Measurements from ENCODE around the gene OR5K3.
"Not testable (repeated sequence)": the region's sequence is repeated elsewhere in the genome, so short reads cannot be mapped to it uniquely, and the experiment has no call there.

The OR5K3 gene

GRCh38 chr3:98390366-98390765 lies at the start of gene OR5K3:
Gene OR5K3, plus strand, starts transcription at chr3:98390666. Its CDS starts 0 bp downstream, at chr3:98390666.
- DNase-seq (ENCODE audit: low spot score): no peak

DNA sequence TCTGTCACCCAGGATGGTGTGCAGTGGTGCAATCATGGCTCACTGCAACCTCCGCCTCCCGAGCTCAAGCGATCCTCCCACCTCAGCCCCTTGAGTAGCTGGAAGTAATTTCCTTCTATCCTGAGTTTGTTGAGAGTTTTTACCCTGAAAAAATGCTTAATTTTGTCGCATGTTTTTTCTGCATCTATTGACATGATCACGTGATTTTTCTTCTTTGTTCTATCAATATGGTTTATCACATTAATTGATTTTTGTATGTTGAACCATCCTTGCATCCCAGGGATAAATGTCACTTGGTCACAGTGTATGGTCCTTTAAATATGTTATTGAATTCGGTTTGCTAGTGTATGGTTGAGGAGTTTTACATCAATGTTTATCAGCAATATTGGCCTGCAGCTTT lies 48.7 kb upstream of the OR5K3 start:
- DNase-seq (ENCODE audit: low spot score): no peak

GRCh38 chr3:98343647-98344507 lies 46.6 kb upstream of the OR5K3 start:
- peak; percentile 66 for DNase-seq (ENCODE audit: low spot score)

DNA sequence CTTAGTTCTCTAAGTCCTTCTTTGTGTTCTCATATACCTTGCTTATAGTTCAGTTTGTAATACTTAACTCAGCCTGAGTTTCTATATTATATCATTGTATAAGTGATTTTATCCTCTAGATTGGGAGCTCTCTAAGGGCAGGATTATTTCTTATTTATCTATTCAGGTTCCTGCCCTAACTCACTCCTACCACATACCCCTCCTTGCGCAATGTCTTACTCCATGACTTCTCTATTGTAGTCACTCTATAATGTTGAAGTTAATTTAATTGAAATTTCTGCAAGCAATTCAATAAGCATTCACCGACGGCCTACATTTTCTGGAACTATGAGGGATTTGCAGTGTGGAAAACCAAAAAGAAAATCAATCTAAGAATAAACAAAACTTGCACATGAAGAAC lies 40.4 kb upstream of the OR5K3 start:
- no peak for DNase-seq (ENCODE audit: low spot score)

DNA sequence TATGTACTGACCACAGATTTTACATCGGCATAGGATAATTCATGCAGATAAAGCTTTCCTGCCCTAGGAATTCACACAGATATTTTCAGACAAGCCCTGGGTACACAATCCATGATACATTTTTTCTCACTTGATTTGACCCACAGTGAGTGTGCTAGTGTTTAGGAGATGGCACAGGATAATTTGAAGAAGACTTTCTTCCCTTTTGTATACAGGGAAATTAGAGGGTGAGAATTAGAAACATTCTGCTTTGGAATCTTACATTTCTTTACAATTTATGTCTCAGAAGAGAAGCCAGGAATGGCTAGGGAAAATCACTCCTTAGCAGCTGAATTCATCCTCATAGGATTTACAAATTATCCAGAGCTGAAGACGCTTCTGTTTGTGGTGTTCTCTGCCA lies 36.9 kb upstream of the OR5K3 start, which contains the start of gene OR5K4:
Gene OR5K4, plus strand, starts transcription at position 301 of the 400 bp plus-strand sequence. Its CDS starts 0 bp downstream, at position 301.
- DNase-seq (ENCODE audit: low spot score): no peak

GRCh38 chr3:98359250-98359649 lies 31.2 kb upstream of the OR5K3 start:
- DNase-seq (ENCODE audit: low spot score): no peak

- no peak for DNase-seq (ENCODE audit: low spot score)
These were observed 30.3 kb upstream of the OR5K3 start for GRCh38 chr3:98359993-98360675.

DNA sequence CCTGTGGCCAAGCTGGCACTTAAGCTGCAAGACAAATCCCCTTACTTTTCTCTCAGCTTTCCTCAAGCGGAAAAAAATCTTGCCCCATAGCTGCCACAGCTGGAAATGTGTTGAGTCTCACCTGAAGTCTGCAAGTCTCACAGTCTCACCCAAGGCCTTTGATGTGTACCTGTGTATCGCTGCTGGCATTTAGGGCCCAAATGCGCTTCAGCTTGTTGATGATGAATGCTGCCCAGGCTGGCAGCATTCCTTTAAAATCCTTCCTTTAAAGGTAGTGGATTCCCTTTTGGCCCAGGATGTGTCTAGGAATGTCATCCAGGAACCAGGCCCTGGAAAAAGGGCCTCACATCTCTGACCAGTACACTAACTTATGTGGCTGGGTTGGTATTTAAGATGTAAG lies 29.8 kb upstream of the OR5K3 start:
- no peak for DNase-seq (ENCODE audit: low spot score)

DNA sequence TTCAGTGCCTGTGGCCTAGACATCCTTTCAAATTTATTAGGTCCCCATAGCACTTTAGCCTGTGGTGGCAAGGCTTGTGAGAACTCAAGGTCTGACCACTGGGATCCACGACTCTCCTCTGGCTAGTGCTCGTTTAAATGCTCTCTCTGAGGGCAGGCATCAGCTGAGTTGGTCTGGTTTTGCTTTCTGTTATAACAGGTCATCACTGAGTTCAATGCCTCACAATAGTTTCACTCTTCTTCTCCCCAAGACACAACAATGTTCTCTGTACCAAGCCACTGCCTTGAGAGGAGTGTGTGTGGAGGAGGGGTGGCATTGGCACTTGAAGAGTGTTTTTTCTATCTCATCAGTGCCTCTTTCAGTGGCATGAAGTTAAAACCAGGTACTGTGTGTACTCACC lies 29.2 kb upstream of the OR5K3 start:
- DNase-seq (ENCODE audit: low spot score): no peak

DNA sequence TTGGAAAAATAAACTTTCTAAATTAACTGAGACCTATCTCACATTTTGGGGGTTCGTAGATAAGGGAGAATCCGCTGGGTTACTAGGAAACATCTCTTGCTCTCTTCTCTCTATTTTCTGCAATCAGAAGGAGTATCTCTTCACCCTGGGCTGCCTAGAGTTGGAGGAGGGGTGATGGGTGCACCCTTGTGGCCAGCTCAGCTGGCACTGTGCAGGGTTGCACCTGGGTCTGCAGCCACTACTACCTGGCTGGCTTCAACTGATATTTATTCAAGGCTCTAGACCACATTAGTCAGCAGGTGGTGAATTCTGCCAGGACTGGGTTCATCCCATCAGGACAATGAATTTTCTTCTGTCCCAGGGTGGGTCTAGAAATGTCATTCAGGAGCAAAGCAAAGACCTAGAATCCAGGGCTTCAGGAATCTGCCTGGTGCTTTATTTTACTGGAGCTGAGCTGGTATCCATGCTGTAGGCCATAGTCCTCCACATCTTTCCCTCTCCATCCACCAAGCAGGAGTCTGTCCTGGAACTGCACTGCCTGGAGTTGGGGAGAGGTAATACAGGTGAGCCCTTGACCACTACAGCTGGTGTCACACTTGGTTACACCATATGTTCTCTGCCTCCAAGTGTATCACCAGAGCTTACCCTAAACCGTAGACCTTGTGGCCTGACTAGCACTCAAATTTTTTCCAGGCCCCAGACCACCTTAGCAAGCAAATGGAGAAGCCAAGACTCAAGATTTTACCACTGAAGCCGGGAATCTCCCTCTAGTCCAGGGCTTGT lies 22.8 kb upstream of the OR5K3 start:
- no peak for DNase-seq (ENCODE audit: low spot score)

DNA sequence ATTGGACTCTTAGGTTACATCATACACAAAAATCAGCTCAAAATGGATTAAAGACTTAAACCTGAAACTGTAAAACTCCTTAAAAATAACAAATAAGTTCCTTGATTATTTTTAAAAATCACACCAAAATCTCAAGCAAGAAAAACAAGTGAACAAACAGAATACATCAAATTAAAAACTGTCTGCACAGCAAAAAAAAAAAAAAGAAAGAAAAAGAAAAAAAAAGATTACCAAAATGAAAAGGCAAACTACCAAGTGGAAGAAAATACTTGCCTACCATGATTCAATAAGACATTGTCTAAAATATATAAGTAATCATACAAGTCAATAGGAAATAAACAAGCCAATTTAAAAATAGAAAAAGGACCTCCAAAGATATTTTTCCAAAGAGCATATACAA lies 19.3 kb upstream of the OR5K3 start:
- DNase-seq (ENCODE audit: low spot score): no peak

DNA sequence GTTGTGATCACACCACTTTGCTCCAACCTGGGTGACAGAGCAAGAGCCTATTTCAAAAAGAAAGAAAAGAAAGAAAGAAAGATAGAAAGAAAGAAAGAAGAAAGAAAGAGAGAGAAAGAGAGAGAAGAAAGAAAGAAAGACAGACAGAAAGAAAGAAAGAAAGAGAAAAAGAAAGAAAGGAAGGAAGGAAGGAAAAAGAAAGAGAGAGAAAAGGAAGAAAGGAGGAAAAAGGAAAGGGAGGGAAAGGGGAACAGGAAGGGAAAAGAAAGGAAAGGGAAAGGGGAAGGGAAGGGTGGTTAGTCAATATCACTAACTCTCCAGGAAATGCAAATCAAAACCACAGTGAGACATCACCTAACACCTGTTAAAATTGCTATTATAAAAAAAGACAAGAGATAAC lies 18.6 kb upstream of the OR5K3 start:
- DNase-seq (ENCODE audit: low spot score): no peak

DNA sequence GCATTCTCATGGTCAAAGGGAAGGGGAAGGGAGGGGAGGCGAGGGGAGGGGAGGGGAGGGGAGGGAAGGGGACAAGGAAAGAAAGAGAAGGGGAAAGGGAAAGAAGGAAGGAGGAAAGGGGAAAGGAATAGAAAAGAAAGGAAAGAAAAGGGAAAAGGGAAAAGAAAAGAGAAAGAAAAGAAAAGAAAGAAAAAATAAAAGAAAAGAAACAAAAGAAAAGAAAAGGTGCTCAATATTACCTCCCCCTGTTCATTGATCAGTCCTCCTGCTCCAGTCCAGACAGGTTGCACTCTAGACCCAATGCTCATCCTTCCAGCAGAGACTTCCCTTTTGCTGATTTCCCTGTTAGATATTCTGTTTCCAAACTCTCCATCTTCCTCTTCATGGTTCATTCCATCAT lies 18.0 kb upstream of the OR5K3 start:
- DNase-seq (ENCODE audit: low spot score): no peak

DNA sequence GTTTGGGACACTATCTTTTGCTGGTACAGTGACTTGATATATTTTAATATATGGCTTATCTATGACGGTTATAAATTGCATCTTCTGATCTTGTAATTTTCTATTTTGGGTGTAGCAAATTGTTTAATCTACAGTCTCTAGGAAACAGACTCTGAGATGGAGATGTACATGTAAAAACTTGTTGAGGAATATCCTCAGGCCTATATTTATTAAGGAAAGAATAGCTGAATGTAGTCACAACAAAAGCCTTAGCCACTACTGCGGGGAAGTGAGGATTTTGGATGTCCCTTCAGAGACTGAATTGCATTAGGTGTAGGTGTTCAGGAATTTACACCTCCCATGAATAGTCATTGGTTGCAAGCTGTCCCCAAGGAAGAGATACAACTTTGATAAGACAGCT lies 13.8 kb upstream of the OR5K3 start:
- no peak for DNase-seq (ENCODE audit: low spot score)

DNA sequence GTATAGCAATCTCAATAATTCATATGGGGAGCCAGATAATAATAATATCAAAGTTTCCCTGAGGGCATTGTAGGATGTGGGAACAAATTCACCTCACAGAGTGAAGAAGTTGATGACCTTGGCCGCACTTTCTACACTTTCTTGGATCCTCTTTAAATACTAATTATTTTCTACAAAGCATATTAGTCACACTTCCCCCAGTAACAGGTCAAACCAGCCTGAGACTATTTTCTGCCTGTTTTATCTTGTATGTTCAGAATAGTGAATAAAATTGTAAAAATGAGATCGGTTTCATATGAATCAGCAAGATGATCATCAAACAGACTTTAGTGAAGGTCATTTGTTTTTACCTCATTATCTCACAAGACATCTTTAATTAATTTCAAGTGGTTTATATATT lies 2.3 kb upstream of the OR5K3 start:
- DNase-seq (ENCODE audit: low spot score): no peak

- DNase-seq (ENCODE audit: low spot score): no peak
These were observed 4.6 kb downstream of the OR5K3 start for GRCh38 chr3:98395101-98395500.

DNA sequence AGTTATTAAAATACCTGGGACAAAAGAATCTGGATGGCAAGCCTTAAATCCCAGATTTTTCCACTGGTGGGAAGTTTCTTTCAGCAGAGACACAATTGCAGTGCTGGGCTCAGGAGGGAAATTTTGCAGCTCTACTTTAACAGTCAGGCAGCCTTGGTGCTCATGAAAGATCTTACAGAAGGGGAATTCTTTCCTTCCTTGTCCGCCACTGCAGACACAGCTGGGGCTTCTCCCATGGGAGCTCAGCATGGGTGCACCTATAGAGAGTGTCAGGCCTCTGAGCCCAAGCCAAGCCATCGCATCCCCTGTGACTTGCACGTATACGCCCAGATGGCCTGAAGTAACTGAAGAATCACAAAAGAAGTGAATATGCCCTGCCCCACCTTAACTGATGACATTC lies 6.0 kb downstream of the OR5K3 start:
- DNase-seq (ENCODE audit: low spot score): not testable (repeated sequence)

DNA sequence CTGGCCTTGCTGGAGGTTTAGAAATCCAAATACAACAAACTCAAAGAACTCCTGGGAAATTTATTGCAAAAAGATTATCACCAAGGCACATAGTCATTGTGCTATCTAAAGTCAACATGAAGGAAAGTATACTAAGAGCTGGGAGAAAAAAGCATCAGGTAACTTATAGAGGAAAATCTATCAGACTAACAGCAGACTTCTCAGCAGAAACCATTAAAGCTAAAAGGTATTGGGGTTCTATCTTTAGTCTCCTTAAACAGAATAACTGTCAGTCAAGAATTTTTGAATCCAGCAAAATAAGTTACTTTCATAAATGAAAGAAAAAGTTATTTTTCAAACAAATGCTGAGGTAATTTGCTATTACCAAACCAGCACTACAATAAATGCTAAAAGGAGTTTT lies 8.0 kb downstream of the OR5K3 start:
- DNase-seq (ENCODE audit: low spot score): no peak

DNA sequence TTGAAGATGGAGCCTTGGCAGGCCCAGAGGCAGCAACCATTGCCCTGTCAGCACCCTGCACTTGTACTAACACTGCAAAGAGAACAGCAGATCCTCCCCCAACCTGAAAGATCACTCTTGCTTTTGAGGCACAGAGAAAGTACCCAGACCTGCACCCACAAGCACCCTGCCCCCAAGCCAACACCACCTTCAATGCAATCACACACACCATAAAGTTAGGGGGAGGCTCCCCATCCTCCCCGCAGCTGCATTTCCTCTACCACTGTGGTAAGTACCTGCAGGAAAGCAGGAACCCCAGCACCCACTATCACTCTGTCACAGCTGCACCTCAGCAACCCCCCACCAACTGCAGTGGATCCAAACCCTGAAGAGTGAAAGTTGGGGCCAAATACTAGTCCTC lies 12.0 kb downstream of the OR5K3 start:
- no peak for DNase-seq (ENCODE audit: low spot score)

GRCh38 chr3:98404010-98404409 lies 13.5 kb downstream of the OR5K3 start:
- no peak for DNase-seq (ENCODE audit: low spot score)

GRCh38 chr3:98406034-98406433 lies 15.6 kb downstream of the OR5K3 start:
- no peak for DNase-seq (ENCODE audit: low spot score)

DNA sequence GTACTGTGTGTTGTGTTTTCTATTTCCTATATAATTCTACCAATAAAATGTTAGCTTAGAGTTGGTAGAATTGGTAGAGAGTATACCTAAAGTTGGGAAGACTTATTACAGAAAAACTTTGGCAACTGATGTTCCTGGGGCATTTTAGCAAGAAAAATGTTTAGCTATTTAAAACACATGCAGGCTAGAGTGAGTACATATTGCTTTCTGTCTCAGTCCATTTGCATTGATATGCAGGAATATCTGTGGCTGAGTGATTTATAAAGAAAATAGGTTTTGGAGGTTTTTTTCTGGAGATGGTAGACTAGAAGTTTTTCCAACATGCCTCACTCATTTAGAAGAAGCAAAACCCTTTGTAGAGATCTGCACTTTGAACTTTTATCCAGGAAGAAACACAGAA lies 42.1 kb downstream of the OR5K3 start:
- DNase-seq (ENCODE audit: low spot score): no peak

- no peak for DNase-seq (ENCODE audit: low spot score)
These were observed 43.3 kb downstream of the OR5K3 start for GRCh38 chr3:98433764-98434163.

Data from pons (tissue), 1 donor.